Heart left ventricle (tissue), 16 donors: Measurements from ENCODE around the gene MESP2. TPM values are rescaled to one million over a fixed set of nuclear protein-coding genes. Genes with fewer than 3 reads are reported as not detected.

Experiments
- ATAC-seq, 4 donors: fragments of 200-7000 bp; cut with Tn5 transposase; one replicate each; pipeline ENCODE4 v1.9.1; 2020 to 2022; ENCODE audit warnings: moderate library complexity in 4 of 4, mild to moderate bottlenecking in 3 of 4, moderate number of reproducible peaks in 1 of 4
- DNase-seq, 5 donors: peaks; one replicate each; pipeline ENCODE4 v3.0.0-alpha.2; 2020
- H3K27ac ChIP-seq, 12 donors: fragments of 200-600 bp; sonication (generic) in 4 of 12; one replicate each; pipeline versions ENCODE4 v1.5.0 to v1.8.0; 2016 to 2022; ENCODE audit warnings: mild to moderate bottlenecking in 2 of 12
- H3K27me3 ChIP-seq, 9 donors: fragments of 200-600 bp; sonication (generic) in 2 of 9; one replicate each; pipeline versions ENCODE4 v1.5.1 to v1.8.0; 2016 to 2022; ENCODE audit warnings: mild to moderate bottlenecking in 3 of 9
- H3K36me3 ChIP-seq, 9 donors: fragments of 200-600 bp; sonication (generic) in 2 of 9; one replicate each; pipeline versions ENCODE4 v1.5.0 to v1.8.0; 2018 to 2022; ENCODE audit warnings: mild to moderate bottlenecking in 2 of 9
- H3K4me1 ChIP-seq, 12 donors: fragments of 200-600 bp; sonication (generic) in 4 of 12; one replicate each; pipeline versions ENCODE4 v1.5.0 to v1.8.0; 2016 to 2022; ENCODE audit warnings: mild to moderate bottlenecking in 3 of 12
- H3K4me3 ChIP-seq, 12 donors: fragments of 200-600 bp; sonication (generic) in 4 of 12; one replicate each; pipeline versions ENCODE4 v1.5.0 to v1.8.0; 2017 to 2022; ENCODE audit warnings: mild to moderate bottlenecking in 9 of 12, moderate library complexity in 4 of 12
- H3K9me3 ChIP-seq, 12 donors: fragments of 200-600 bp; sonication (generic) in 4 of 12; one replicate each; pipeline versions ENCODE4 v1.5.0 to v1.8.0; 2016 to 2022; ENCODE audit warnings: mild to moderate bottlenecking in 1 of 12
- POLR2A ChIP-seq, 2 donors: fragments of 450-650 bp; IDR thresholded peaks; one replicate each; pipeline ENCODE4 v1.6.1; 2017; ENCODE audit warnings: antibody characterized with exemption in 2 of 2, mild to moderate bottlenecking in 2 of 2, moderate library complexity in 2 of 2
- WGBS, 4 donors: extraction: QIAGEN DNeasy Blood & Tissue Kit in 2 of 4; methylation state at CpG; one replicate each; pipeline versions ENCODE4 v1.1.5 to v1.1.7; 2013 to 2018; 5-methylcytosine and 5-hydroxymethylcytosine counted together
- intact Hi-C, 10 donors: fragments of 100-400 bp; cut with DNase I; formaldehyde crosslinking; loops; one replicate each; pipeline versions ENCODE4 v1.11.1 to v1.14.2; 2022
- polyA plus RNA-seq, 2 donors: library from polyadenylated mRNA; stranded (reverse); fragments of 200-250 nt; gene quantifications; one replicate each; pipeline ENCODE4 v1.2.3, GENCODE V29; 2013
- total RNA-seq, 9 donors: library from RNA; depleted of rRNA in 2 of 9; stranded (reverse); fragments of >200 nt in 2 of 9; fragmentation: NEBNext Ultra II Directional in 3 of 9; extraction: Animal tissue kit (Norgen Biotek cat#: 25700) in 3 of 9; gene quantifications; one replicate each; pipeline versions ENCODE4 v1.1.0 to v1.2.4, GENCODE V29; 2016 to 2023
- TF ChIP-seq, protein P1 (sequence below), 12 donors: fragments of 200-600 bp; sonication (generic) in 4 of 12; IDR thresholded peaks; one replicate each; pipeline versions ENCODE4 v1.5.0 to v1.8.0; 2018 to 2022; ENCODE audit warnings: antibody characterized with exemption in 12 of 12, mild to moderate bottlenecking in 5 of 12
- donor health status: ischemic (EF 13 %, LVEDD 7.1; RV severe dilation, severe dysfunction).
- donor health status: healthy with polysubstance abuse.
- donor health status: DM: no; HTN: yes; CAD: no.
- donor health status: DM: no; HTN: no; CAD: no.
- donor health status: ischemic (EF 25% LVEDD 6.9; RV normal size, moderate dysfunction).
- donor health status: ischemic (EF 25% LVEDD 5.7; RV mildly dilated, moderate dysfunction).
- donor health status: healthy.
- donor health status: DM: yes; HTN: yes; CAD: no.
- donor health status: ischemic (EF 35%, LVEDD 5.7; RV mildly dilated, moderate dysfunction).
- donor health status: nonischemic (EF 11% LVEDD 7.7; RV severe dilation, severe dysfunction).
- donor health status: DM: yes; HTN: yes; CAD: no.
- donor health status: PGD.
- donor health status: ischemic (EF 29% LVEDD 5.4; RV normal size, mild dysfunction).
- donor health status: nonischemic (EF 23%, LVEDD 6.1; RV moderate dilation, normal function).

Gene MESP2
- total and polyA plus RNA-seq, 11 donors: 0.16 to 0.65 (median 0.58) TPM; not detected in 7

DNA sequence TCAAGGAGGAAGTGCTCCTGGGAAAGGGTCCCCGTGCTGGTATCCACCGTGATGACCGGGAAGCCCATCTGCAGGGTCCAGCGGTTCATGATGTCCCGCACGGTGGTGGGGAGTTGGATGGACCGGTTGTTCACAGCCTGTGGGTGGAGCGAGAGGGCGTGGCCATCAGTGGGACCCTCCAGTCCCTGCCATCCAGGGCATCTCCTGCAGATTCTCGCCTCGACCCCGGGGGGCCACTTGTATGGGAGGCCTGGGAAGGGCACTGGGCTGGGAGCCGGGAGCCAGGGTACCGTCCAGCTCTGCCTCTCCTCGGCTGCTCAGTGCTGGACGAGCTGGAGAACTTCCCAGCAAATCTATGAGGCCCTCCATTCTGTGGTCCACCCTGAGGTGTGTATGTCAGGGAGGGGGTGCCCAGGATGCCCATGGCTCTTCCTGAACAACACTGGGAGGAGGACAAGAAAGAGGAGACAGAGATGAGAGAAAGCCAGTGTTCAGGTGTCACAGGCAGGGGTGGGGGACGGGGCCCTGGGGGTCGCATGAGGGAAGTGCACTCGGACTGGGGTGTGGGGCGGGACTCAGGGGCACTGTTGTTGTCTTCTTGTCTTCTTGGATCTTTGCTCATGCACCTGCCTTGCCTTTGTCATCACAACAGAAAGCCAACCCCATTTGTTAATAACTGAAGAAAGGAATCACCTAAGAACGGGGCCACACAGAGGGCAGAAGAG lies 25.5 kb downstream of the MESP2 start:
- H3K4me3 ChIP-seq: no peak overlapping the region
- no peaks in the 10 kb centered on the region for H3K4me1 ChIP-seq
- H3K27ac ChIP-seq: no peak overlapping the region
- ATAC-seq (no peak), DNase-seq (no peak)
- peaks cover 0 to 1% (median 0%) of the 10 kb centered on the region in 12 donors for H3K9me3 ChIP-seq
- TF ChIP-seq POLR2A (IDR thresholded peaks at IDR 0.05): no peak
- TF ChIP-seq, protein P1, sequence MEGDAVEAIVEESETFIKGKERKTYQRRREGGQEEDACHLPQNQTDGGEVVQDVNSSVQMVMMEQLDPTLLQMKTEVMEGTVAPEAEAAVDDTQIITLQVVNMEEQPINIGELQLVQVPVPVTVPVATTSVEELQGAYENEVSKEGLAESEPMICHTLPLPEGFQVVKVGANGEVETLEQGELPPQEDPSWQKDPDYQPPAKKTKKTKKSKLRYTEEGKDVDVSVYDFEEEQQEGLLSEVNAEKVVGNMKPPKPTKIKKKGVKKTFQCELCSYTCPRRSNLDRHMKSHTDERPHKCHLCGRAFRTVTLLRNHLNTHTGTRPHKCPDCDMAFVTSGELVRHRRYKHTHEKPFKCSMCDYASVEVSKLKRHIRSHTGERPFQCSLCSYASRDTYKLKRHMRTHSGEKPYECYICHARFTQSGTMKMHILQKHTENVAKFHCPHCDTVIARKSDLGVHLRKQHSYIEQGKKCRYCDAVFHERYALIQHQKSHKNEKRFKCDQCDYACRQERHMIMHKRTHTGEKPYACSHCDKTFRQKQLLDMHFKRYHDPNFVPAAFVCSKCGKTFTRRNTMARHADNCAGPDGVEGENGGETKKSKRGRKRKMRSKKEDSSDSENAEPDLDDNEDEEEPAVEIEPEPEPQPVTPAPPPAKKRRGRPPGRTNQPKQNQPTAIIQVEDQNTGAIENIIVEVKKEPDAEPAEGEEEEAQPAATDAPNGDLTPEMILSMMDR (IDR thresholded peaks at IDR 0.05): no peak
- intact Hi-C loops: no loop called here
- H3K36me3 ChIP-seq: peaks cover 0 to 75% (median 0%) of the 10 kb centered on the region in 9 donors
- no peaks in the 10 kb centered on the region for H3K27me3 ChIP-seq
- WGBS, 4 donors: 87 to 92% (median 90%) methylated on average over 17 to 21 of the region's 21 CpGs

DNA sequence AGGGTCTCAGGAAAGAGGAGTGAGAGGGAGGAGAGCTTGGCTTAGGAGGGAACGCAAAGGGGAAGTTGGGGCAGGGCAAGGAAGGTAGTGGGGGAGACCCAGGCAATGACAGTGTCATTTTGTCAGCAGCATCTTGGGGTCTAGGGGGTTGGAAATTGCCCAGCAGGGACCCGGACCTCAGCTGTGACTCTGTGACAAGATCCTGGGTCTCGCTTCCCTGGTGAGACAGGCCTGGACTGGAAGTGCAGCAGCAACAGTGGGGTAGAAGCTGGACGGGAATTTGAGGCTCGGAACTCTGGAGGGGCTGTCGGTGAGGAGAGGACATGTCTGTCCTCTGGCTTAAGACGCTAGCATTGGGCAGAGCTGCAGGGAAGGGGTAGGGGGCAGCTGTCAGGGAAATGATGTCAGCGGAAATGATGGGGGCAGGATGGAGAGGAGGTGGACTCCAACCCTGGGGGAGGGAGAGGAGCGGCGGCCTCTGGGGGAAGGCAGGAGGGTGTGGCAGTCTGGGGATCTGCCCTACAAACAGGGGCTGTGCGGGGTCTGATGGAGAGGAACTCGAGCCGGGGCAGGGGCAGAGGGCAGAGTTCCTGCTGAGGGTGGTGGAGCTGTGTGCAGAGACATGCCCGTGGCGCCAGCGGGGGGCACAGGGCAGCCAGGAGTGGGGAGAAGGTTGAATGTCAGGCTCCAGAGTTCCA lies 26.2 kb downstream of the MESP2 start:
- Histone ChIP-seq H3K4me3 (peak overlapping the region in 1 of 12 donors; percentile 12), H3K4me1 (no peaks in the 10 kb centered on the region), H3K9me3 (no peaks in the 10 kb centered on the region), H3K27me3 (no peaks in the 10 kb centered on the region), H3K27ac (peak overlapping the region in 1 of 12 donors; percentile 14), H3K36me3 (peaks cover 0 to 68% (median 0%) of the 10 kb centered on the region in 9 donors)
- DNase-seq: peak in 1 of 5 donors; percentile 44
- 54 to 68% (median 63%) methylated on average over 16 of the region's 16 CpGs for WGBS, 4 donors
- intact Hi-C loops: no loop called here
- TF ChIP-seq POLR2A (IDR thresholded peaks at IDR 0.05): no peak
- TF ChIP-seq, protein P1 (IDR thresholded peaks at IDR 0.05): no peak
- ATAC-seq: peak in 1 of 4 donors; percentile 88

DNA sequence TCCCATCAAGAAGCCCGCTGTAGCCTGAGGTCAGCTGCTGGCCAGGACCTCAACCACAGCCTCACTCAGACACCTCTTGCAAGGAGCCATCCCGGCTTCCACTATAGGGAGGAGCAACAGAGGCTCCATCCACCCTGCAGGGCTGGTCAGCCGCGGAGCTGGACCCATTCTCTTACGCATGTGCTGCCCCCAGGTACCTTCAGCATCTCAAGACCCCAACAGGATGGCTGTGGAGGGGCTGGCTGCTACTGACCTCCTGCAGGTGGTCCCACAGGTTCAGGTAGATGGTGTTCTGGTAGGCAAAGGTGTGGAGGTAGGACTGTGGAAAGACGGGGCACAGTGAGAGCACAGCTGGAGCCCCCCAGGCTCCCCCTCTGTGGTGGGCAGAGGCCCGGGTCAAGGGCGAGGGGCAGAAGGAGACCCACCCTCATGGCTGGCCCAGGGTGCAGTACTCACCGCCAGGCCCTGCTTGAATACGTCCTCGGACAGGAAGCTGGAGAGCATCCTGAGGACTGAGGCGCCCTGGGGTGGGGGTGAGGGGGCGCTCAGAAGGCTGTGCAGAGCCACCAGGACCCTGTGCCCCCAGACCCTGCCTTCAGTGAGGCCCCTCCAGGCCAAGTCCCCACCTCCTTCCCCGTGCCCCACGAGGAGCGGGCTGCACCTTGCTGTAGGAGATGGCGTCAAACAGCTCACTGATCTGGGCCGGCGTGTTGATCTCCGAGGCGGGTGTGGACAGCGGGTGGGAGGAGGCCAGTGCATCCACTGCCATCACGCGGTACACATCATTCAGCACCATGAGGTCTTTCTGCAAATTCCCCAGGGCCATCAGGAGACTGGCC lies 27.1 kb downstream of the MESP2 start:
- no peak overlapping the region for H3K27ac ChIP-seq
- 74 to 94% (median 92%) methylated on average over 13 to 24 of the region's 24 CpGs for WGBS, 4 donors

More for the DNA sequence above, 27.1 kb downstream of the MESP2 start:
- Histone ChIP-seq H3K36me3 (peaks cover 0 to 62% (median 0%) of the 10 kb centered on the region in 9 donors), H3K4me1 (no peaks in the 10 kb centered on the region), H3K27me3 (no peaks in the 10 kb centered on the region), H3K9me3 (no peaks in the 10 kb centered on the region), H3K4me3 (peak overlapping the region in 1 of 12 donors; percentile 12)
- intact Hi-C loops: no loop called here
- TF ChIP-seq, protein P1 (IDR thresholded peaks at IDR 0.05): no peak
- no peak for TF ChIP-seq POLR2A (IDR thresholded peaks at IDR 0.05)
- DNase-seq (no peak), ATAC-seq (peak in 1 of 4 donors; percentile 17)
